HG03139 (cell line): ENCODE data around the gene LRRFIP1.

Experiments
- ATAC-seq: cut with Tn5 transposase; IDR thresholded peaks from one replicate; pipeline ENCODE4 v1.9.1; 2021; ENCODE audit not compliant: unreplicated experiment

The LRRFIP1 gene

DNA sequence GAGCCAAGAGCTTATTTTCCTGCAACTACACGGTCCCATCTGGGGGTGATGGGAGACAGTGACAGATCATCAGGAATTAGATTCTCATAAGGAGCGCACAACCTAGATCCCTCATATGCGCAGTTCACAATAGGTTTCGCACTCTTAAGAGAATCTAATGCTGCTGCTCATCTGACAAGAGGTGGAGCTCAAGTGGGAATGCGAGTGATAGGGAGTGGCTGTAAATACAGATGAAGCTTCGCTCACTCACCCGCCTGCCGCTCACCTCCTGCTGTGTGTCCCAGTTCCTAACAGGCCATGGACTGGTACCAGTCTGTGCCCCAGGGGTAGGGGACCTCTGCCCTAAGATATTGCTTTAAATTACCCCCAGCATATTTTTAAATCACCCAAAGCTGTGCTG, 10.8 kb downstream of the LRRFIP1 start:
- ATAC-seq: no peak

DNA sequence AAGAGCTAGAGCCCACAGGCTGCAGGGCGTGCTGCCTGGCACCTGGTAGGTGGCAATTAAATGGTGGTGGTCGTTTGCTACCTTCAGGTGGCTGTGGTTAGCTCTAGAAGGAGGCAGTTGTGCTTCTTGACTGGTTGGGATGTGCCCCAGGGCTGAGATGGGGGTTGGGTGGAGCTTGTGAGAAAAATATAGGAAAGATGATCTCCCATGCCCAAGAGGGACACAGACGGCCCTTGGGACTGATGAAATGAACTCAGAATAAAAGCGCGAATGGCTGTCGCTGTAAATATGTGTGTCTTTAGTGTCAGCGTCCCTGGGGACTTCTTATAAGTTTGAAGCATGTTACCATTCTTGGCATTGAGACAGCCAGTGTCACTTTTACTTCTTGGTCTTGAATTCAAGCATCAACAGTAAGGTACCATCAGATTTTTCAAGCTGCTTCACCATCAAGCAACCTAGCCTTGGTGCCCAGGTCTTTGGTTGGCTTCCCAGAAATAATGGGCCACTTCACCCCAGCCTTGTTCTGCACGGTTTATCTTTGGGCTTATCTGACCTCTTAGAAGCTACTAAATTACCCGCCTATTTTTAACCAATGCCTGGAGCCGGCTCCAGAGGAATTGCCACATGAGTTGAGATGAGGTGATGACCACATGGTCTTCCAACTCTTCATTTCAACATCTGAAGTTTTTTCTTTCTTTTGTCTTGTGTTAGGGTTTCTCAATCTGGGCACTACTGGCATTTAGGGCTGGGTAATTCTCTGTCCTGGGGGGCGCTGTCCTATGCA, 11.9 kb downstream of the LRRFIP1 start:
- no peak for ATAC-seq

DNA sequence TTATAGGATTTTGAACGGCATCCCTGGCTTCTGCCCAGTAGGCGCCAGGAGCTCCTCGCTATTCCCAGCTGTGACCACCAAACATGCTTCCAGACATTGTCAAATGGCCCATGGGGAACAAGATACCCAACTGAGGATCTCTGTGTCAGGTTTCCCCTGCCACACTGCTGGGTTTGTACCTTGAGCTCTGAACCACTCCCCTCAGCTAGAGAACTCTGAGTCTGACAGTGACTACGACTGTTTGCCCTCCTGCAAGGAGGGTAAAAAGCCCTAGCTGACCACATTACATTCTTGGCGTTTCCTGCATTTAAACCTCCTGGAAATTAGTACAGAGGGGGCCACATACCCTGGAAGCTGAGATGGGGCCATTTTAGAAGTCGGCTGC, 12.4 kb downstream of the LRRFIP1 start:
- no peak for ATAC-seq

DNA sequence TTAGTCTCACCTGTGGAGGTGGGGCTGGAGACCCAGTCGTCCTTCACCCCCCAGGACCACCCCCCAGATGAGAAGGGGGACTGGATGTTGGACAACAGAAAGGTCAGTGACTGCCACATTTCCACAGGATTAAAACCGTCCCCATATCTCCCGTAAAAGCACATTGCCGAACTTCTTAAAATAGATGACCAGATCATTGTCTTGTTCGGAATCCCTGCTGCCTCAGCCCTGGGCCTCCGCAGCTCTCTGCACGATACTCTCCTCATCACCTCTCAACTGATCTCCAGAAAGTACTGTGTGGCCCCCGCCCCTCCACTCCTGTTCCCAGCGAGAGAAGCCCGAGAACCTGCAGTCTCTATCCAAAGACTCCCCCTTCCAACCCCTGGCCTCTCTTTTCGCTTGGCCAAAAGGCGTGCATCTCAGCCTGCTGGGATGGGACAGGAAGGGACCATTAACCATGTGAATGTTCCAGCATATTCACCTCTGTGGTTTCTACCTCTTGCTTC, 13.2 kb downstream of the LRRFIP1 start:
- ATAC-seq: no peak

DNA sequence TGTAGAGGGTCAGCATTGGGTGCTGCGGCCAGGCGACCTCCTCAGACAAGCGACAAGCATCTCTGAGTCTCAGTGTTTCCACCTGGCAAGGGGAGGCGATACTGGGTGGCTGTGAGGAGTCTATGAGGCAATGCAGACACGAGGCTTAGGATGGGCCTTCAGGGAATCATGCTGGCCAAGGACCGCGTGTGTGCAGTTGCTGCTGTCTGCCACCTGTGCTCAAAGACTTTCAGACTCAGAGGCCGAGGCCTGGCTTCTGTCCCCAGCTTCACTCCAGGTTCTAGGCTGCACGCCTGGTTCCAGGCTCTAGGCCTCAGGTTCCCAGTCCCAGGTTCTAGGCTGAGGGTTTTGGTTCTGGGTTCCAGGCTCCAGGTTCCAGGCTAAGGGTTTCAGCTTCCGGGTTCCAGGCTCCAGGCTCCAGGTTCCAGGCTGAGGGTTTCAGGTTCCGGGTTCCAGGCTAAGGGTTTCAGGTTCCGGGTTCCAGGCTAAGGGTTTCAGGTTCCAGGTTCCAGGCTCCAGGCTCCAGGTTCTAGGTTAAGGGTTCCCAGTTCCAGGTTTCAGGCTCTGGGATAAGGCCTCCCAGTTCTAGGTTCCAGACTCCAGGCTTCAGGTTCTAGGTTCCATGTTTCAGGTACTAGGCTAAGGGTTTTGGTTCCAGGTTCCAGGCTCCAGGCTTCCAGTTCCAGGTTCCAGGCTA, 14.8 kb downstream of the LRRFIP1 start:
- ATAC-seq: no peak

DNA sequence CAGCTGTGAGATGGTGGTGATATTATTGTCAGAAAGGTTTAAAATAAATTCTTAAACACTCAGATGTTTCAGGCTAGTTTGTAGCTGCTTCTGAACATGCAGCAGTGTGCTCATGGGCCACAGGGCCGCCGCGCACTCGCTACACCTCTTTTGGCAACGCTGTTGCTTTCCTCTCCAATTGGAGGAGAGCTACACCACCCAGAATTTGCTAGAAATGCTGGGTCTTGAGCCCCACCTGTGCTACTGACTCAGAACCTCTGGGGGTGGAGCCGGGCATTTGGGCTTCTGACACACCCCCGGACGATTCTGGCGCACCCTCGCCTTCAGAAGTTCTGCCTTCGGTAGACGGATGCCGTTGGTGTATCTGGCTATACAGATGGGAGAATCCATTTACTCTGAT, 15.7 kb downstream of the LRRFIP1 start:
- ATAC-seq: no peak

DNA sequence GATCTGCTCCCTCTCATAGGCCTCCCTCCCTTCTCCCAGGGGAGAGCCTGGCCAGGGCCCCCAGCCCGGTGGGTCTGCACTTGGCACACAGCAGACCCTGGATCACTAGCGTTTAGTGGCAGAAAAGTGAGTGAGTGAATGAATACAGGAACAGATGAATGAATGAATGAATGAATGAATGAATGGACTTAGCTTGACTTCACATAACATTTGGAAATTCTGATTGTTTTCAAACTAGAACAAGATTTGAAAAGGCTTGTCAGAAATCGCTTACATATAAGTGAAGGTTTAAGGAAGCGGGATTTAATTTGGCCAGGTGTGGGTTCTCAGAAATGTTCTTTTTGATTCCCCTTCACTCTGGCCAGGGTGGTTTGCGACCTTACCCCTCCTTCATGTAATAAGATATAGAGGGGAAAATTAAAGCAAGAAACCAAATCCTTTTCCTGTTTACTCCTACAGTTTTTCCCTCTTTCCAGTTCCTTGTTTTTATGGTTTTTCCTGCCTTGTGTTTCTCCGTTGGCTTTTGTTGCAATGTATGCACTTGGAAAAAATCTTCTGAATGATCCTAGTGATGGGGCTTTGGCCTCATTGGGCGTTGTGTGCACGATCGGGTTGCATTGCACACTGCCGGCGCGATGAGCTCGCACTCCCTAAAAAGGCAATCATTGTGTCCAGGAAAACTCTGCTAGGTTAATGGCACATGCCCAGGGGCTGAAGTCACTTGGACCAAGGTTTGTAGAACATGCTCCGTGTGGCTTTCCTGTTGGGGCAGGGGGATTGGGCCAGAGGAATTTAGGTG, 16.4 kb downstream of the LRRFIP1 start:
- no peak for ATAC-seq

DNA sequence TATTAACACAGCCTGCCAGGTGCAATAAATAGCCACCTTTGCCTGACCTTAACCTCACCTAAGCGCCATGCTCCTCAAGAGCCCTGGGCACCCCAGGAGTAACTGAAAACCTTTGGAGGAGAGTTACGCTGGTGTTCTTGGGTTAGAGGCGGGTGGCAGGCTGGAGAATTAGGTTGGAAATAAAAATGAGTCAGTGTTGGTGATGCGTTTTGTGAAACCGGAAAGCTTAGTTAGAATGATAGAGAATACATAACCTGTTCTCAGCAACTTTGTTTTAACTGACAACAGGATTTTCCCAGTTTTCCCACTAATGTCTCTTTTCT, 17.0 kb downstream of the LRRFIP1 start:
- ATAC-seq: no peak

DNA sequence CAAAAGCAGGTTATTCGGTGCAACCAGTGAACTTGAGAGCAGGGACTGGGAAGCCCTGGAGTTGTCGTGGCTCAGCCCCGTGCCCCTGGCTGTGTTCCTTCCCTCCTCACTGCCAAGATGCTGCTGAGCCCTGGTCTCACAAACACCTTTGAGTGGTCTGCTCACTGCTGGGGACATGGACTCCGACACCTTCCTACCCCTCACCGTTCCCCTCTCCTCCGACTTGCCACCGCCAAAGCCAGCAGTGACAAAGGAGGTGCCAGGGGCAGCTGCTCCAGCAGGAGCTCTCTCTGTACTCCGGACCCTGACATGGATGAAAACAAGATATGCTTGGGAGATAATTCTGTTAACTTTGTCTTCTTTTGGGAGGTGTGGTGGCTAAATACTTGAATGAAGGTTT, 17.9 kb downstream of the LRRFIP1 start:
- ATAC-seq: no peak

DNA sequence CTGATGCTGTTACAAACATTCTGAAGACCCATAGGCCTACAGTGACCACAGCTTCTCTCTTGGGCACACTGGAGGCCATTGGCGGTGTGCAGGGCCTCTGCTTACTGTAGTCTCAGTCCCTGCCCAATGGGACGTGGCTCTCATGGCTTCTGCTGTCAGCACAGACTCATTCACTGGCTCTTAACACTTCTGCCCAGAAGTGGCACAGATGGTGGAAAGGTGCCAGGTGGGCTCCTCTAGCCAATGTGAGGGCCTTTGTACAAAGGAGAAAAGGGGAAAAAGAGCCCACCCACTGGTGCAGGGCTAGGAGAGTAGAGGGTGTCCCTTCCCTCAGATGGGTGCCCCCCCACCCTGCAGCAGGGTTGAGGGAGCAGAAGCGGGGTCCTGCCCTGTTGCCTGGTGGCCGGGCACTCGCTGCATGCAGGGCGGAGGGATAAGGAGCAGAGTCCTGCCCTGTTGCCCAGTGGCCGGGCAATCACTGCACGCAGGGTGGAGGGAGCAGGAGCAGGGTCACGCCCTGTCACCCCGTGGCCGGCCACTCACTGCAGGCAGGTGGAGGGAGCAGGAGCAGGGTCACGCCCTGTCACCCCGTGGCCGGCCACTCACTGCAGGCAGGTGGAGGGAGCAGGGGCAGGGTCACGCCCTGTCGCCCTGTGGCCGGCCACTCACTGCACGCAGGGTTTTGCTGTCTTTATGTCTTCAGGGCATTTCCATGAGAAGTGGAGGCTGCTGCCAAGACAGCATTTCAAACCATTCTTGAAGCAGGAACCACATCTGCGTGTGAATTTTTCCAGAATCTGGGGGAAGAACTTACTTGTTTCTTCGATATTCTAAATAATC, 20.0 kb downstream of the LRRFIP1 start:
- ATAC-seq: no peak

DNA sequence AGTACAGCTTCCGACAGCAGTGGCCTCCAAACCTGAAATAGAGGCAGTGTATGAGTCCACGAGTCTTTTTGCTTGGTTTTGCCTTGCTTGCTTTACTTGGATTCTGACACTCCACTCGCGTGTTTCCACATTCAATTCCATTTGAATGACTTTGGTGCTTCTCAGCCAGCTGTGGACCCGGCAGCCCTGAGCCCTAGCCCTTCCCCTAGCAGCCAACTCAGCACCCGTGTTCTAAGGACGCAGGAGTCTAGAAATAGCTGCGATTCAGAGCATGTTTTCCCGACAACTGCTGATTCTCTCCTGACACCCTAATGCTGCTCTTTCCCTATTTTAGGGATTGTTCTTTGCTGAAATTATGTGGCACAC, 20.6 kb downstream of the LRRFIP1 start:
- ATAC-seq: no peak

DNA sequence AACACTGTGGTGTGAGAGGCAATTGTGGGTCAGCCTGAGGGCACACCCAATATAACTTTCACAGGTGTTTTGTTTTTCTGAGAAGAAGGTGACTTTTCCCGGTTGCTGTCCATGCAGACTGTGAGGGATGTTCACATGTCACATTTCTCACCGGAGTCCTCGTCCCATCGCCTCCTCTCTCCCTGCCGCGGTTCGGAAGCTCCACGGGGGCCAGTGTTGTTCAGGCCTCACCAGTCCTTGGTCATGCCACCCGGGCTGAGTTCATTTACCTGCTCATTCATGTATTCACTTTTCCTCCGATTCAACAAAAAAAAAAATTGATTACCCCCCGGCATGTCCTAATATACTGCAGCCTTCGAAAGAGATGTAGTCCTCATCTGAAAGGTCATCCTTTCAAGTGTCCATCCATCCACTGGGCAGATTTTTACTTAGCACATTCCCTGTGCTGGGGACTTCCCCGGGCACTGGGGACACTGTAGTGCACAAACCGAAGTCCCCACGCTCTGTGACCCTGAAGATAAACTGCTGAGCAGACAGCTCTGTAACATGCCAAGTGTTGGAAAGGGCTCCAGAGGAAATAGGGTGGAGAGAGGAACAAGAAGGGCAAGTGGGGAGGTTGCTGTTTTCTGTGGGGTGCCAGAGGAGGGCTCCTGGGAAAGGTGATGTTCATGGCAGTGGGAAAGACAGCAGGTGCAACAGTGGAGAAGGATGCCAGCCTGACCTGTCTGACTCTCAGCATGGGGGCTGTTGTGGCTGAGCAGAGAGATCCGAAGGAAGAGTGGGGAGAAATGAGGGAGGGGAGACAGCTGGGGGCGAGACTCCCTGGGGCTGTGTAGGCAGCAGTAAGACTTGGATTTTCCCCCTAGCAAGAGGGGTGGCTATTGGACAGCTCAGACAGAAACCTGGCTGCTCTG, 22.4 kb downstream of the LRRFIP1 start:
- ATAC-seq: no peak

DNA sequence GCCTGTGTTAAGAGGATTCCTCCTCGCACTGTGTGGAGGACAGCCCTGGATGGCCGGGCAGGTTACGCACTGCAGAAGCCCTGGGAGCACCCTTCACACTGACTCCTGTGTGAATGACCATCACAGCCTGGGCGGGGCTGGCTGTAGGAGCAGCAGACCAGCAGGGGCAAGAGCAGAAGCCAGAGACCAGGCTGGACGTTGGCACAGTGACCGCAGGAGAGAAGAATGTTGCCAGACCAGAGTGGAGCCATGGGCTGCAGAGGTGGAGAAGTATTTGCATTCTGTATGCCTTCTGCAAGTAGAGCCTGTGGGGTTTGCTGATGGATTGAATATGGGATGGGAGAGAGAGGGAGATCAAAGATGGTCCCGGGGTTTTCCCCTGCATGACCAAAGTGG, 23.1 kb downstream of the LRRFIP1 start:
- no peak for ATAC-seq

DNA sequence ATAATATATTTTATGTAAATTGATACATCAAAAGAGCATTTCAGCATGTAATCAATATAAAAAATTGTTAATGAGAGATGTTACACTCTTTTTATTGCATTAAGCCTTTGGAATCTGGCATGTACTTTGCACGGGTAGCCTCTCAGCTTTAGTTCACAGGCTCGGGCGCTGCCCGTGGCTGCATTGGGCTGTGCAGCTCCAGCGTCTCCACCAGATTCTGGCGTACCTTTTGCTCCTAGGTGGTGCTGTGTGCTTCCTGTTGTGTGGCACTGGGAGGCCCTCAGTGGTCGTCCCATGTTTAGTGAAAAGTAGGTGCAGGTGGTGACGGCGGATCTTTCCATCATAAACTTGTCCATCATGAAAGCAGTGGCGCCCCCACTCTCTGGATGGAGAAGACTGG, 24.4 kb downstream of the LRRFIP1 start:
- ATAC-seq: no peak

DNA sequence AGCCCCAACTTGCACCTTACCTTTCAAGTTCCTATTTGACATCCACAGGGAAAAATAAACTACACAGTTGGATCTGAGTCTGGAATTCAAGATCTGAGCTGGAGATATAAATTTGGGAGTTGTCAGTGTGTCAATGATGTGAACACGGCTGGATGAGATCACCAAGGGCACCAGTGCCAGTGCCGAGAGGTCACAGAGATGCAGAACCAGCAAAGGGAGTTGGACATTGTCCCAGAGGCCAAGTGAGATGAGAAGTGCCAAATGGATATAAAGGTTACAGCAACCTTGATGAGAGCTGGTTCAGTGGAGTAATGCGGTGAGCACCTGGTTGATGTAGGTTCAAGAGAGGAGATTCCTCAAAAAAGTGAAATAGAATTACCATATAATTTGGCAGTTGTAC, 24.8 kb downstream of the LRRFIP1 start:
- no peak for ATAC-seq

DNA sequence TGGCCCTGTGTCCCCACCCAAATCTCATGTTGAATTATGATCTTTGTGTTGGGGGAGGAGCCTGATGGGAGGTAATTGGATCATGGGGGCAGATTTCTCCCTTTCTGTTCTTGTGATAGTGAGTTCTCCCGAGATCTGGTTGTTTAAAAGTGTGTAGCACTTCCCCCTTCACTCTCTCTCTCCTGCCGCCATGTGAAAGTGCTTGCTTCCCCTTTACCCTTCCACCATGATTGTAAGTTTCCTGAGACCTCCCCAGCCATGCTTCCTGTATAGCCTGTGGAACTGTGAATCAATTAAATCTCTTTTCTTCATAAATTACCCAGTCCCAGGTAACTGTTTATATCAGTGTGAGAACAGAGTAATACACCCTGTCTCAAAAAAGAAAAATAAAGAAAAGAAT, 25.5 kb downstream of the LRRFIP1 start:
- no peak for ATAC-seq

DNA sequence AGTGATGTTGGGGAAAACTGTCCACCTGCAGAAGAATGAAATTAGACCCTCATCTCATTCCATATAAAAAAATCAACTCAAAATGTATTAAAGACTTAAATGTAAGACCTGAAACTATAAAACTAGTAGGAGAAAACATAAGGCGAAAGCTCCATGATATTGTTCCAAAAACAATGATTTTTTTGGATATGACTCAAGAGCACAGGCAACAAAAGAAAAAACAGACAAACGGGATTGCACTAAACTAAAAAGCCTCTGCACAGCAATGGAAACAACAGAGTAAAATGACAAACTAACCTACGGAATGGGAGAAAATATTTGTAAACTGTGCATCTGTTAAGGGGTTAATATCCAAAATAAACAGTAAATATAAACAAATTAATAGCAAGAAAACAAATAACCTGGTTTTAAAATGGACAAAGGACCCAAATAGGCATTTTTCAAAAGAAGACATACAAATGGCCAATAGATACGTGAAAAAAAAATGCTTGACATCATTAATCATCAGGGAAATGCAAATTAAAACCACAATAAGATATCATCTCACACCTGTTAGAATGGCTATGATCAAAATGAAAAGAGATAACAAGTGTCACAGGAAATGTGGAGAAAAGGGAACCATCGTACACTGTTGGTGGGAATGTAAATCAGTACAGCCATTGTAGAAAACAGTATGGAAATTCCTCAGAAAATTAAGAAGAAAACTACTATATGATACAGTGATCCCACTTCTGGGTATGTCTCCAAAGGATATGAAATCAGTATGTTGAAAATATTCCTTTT, 26.6 kb downstream of the LRRFIP1 start:
- ATAC-seq: no peak

DNA sequence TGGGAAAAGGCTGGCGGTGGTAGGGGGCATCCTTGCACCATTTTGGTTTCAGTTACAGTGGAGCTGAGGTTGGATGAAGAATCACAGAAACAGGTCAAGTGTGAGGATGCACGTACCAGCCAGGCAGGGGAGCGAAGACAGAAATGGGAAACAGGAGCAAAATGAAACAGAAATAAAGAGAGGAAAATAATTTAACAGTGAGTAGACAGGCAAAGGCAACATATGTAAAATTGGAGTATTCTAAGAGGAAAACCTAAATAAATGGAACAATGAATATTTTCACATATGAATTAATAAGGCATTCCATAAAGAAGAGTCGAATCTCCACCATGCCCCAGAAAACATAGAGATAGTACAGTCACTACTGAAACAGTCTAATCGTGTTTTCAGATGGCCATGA, 29.7 kb downstream of the LRRFIP1 start:
- ATAC-seq: no peak

DNA sequence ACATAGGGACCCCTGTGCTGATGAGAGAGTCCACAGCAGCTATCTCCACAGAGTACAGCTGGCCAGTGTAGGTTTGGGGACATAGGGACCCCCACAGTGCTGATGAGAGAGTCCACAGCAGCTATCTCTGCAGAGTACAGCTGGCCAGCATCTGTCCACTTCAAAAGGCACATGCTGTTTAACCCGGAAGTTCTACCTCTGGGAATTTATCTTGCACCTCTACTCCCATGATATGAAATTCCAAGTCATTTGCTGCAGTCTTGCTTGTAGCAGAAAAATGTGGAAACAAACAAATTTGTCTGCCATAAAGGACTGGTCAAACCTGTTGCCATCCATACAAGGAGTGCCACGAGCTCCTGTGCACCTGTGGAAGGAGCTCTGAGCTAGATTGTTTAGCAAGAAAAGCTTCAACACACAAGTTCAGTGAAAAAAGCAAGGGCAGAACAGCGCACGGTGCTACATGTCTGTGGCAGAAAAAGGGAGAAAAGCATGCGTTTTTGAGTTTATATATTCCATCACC, 33.1 kb downstream of the LRRFIP1 start:
- ATAC-seq: no peak
